DOHH2 (cell line): ENCODE results near the gene MRPL1.

Source experiments
- H3F3A ChIP-seq: fragments of 200-600 bp; sonication (generic), shearing (Covaris generic); 2 replicates; pipeline ENCODE4 v1.6.0; 2016; ENCODE audit warnings: antibody characterized with exemption, mild to moderate bottlenecking; ENCODE audit not compliant: control insufficient read depth, insufficient read depth
- H3K27ac ChIP-seq: fragments of 200-600 bp; sonication (generic); 2 replicates; pipeline ENCODE4 v1.5.1; 2014; ENCODE audit warnings: low read depth, mild to moderate bottlenecking, low read length, moderate library complexity
- H3K27me3 ChIP-seq: fragments of 200-600 bp; sonication (generic); 2 replicates; pipeline ENCODE4 v1.6.1; 2014; ENCODE audit warnings: mild to moderate bottlenecking, low read length, mixed read lengths; ENCODE audit not compliant: control insufficient read depth
- H3K36me3 ChIP-seq: fragments of 200-600 bp; sonication (generic); 2 replicates; pipeline ENCODE4 v1.6.1; 2014; ENCODE audit warnings: mild to moderate bottlenecking, low read length, moderate library complexity, mixed read lengths; ENCODE audit not compliant: control insufficient read depth
- H3K4me1 ChIP-seq: fragments of 200-600 bp; sonication (generic); 2 replicates; pipeline ENCODE4 v1.6.1; 2014; ENCODE audit warnings: mild to moderate bottlenecking, low read length, mixed read lengths; ENCODE audit not compliant: control insufficient read depth
- H3K4me2 ChIP-seq: fragments of 200-600 bp; sonication (generic); 2 replicates; pipeline ENCODE4 v1.6.0; 2014; ENCODE audit warnings: mild to moderate bottlenecking, low read length, moderate library complexity
- H3K4me3 ChIP-seq: fragments of 200-600 bp; sonication (generic); 2 replicates; pipeline ENCODE4 v1.5.1; 2014; ENCODE audit warnings: mild to moderate bottlenecking, low read length, mixed read lengths
- H3K79me2 ChIP-seq: fragments of 200-600 bp; sonication (generic); 2 replicates; pipeline ENCODE4 v1.6.1; 2014; ENCODE audit warnings: mild to moderate bottlenecking, low read length, mixed read lengths; ENCODE audit not compliant: control insufficient read depth
- H3K9me2 ChIP-seq: fragments of 200-600 bp; sonication (generic); replicated peaks from 2 replicates; pipeline ENCODE4 v1.6.1; 2014; ENCODE audit warnings: mild to moderate bottlenecking, low read length, mixed read lengths; ENCODE audit not compliant: control insufficient read depth
- H3K9me3 ChIP-seq: fragments of 200-600 bp; sonication (generic); 2 replicates; pipeline ENCODE4 v1.6.1; 2014; ENCODE audit warnings: antibody characterized with exemption, low read length, mixed read lengths; ENCODE audit not compliant: control insufficient read depth, insufficient read depth
- H4K20me1 ChIP-seq: fragments of 200-600 bp; sonication (generic); 2 replicates; pipeline ENCODE4 v1.6.0; 2014; ENCODE audit warnings: low read depth, mild to moderate bottlenecking, antibody characterized with exemption, low read length, moderate library complexity; ENCODE audit not compliant: control insufficient read depth, insufficient read depth
- EZH2phosphoT487 ChIP-seq: fragments of 200-600 bp; sonication (generic); IDR thresholded peaks from 2 replicates; pipeline ENCODE4 v1.6.1; 2017; ENCODE audit warnings: borderline replicate concordance, mild to moderate bottlenecking, antibody characterized with exemption, low read length, moderate library complexity, mixed read lengths
- TF ChIP-seq, protein P1 (sequence below): fragments of 200-600 bp; sonication (generic); IDR thresholded peaks from one replicate; pipeline ENCODE4 v1.5.1; 2014; ENCODE audit warnings: antibody characterized with exemption, mild to moderate bottlenecking, low read depth, low read length; ENCODE audit not compliant: poor library complexity, severe bottlenecking

MRPL1 gene

DNA sequence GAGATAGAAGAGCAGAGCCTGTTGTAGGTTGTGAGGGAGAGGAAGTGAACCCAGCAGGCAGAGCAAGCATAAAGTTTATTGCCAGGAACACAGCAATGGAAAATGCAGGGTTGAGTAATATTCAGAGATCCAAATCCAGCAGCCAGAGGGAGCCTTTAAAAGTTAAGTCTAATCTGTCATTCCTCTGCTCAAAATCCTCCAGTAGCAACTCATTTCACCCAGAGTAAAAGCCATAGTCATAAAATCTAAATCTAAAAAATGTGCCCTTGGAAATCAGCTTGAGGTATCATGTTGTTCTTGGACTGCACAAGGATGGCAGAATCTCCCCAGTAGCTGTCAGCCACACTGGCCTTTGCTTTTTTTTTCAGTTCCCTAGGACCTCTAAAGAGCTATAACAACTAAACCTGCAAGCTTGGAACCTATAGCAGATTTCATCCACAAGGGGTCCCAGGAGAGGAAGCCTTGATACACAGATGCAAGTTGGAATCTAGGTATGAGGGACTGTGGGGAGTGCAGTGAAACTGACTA lies 131.6 kb downstream of the MRPL1 start:
- Histone ChIP-seq H3K36me3 (no peaks in the 10 kb centered on the region), H3F3A (no peaks in the 10 kb centered on the region), H3K9me2 (no peaks in the 10 kb centered on the region), H3K27ac (no peak overlapping the region), H4K20me1 (no peaks in the 10 kb centered on the region), H3K27me3 (0 out of 2 replicates have a peak, but pooled peaks cover 3% of the 10 kb centered on the region), H3K4me1 (no peaks in the 10 kb centered on the region), H3K4me3 (no peak overlapping the region), H3K79me2 (no peaks in the 10 kb centered on the region), H3K4me2 (no peak overlapping the region), H3K9me3 (peaks cover 3% of the 10 kb centered on the region; the same call in 1 of the 2 replicates)
- TF ChIP-seq, protein P1, sequence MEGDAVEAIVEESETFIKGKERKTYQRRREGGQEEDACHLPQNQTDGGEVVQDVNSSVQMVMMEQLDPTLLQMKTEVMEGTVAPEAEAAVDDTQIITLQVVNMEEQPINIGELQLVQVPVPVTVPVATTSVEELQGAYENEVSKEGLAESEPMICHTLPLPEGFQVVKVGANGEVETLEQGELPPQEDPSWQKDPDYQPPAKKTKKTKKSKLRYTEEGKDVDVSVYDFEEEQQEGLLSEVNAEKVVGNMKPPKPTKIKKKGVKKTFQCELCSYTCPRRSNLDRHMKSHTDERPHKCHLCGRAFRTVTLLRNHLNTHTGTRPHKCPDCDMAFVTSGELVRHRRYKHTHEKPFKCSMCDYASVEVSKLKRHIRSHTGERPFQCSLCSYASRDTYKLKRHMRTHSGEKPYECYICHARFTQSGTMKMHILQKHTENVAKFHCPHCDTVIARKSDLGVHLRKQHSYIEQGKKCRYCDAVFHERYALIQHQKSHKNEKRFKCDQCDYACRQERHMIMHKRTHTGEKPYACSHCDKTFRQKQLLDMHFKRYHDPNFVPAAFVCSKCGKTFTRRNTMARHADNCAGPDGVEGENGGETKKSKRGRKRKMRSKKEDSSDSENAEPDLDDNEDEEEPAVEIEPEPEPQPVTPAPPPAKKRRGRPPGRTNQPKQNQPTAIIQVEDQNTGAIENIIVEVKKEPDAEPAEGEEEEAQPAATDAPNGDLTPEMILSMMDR = peak; percentile 58
- no peak for TF ChIP-seq EZH2phosphoT487

DNA sequence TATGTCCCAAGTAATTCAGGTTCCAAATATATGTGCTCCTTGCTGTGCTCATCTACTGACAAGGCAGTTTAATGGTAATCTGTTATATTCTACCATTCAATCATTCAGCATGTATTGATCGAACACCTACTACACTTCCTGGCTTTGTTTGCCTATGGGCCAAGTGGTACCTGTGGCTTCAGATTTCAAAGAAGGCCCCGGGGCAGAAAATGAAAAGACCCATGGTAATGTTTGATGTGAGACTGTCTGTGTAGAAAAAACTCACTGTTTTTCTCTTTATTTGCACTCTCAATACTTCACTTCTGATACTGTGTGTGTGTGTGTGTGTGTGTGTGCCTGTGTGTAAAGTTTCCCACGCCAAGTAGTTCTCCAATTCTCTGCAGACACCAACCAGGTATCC lies 133.4 kb downstream of the MRPL1 start:
- Histone ChIP-seq H4K20me1 (no peaks in the 10 kb centered on the region), H3K27me3 (0 out of 2 replicates have a peak, but pooled peaks cover 3% of the 10 kb centered on the region), H3K27ac (no peak overlapping the region), H3K4me2 (no peak overlapping the region), H3K4me1 (no peaks in the 10 kb centered on the region), H3K4me3 (no peak overlapping the region), H3K79me2 (no peaks in the 10 kb centered on the region), H3K36me3 (no peaks in the 10 kb centered on the region), H3F3A (no peaks in the 10 kb centered on the region), H3K9me2 (no peaks in the 10 kb centered on the region), H3K9me3 (no peaks in the 10 kb centered on the region)
- TF ChIP-seq, protein P1 = no peak
- no peak for TF ChIP-seq EZH2phosphoT487

DNA sequence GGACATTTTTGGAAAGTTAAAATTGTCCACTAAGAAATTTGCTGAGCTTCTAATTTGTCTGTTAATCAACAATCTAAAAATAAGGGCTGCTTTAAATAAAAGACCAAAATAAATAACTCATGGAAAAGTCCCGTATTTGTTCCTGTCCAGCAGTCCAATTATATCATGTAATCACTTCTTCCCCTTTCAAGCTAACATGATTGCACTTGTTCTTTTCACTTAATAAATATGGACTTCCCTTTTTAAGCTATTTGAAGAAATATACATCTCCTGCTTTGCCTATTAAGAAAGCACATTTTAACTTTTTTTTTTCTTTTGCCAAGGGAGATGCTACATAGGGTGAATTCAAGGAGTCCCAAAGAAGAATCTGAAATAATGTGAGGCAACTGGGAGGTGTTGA lies 138.9 kb downstream of the MRPL1 start:
- H4K20me1 ChIP-seq = no peaks in the 10 kb centered on the region

More for the DNA sequence above, 138.9 kb downstream of the MRPL1 start:
- no peak overlapping the region for H3K4me3 ChIP-seq
- no peaks in the 10 kb centered on the region for H3K9me2 ChIP-seq
- H3K79me2 ChIP-seq = no peaks in the 10 kb centered on the region
- H3F3A ChIP-seq = no peaks in the 10 kb centered on the region
- H3K4me1 ChIP-seq = no peaks in the 10 kb centered on the region
- H3K27me3 ChIP-seq = no peaks in the 10 kb centered on the region
- no peak overlapping the region for H3K27ac ChIP-seq
- H3K4me2 ChIP-seq = no peak overlapping the region
- TF ChIP-seq, protein P1 = no peak
- no peak for TF ChIP-seq EZH2phosphoT487
- no peaks in the 10 kb centered on the region for H3K9me3 ChIP-seq
- H3K36me3 ChIP-seq = no peaks in the 10 kb centered on the region
